ENCODE data around the gene NKD1. TPM values are rescaled to one million over a fixed set of nuclear protein-coding genes. Genes with fewer than 3 reads are reported as not detected.

The NKD1 gene
- total and polyA plus RNA-seq, 8 donors, result 0.44 to 284 (median 2.1) TPM

- intact Hi-C loops (cut with DNase I; ENCODE audit: low total_unique reads), result no loop called here
- no peaks in the 10 kb centered on the region for H3K36me3 ChIP-seq
- no peak for DNase-seq
- TF ChIP-seq CTCF (IDR thresholded peaks at IDR 0.05), result no peak
- no peak for TF ChIP-seq POLR2AphosphoS5 (IDR thresholded peaks at IDR 0.05)
- TF ChIP-seq EP300 (IDR thresholded peaks at IDR 0.05), result no peak
- TF ChIP-seq POLR2A (IDR thresholded peaks at IDR 0.05), result no peak
- no peaks in the 10 kb centered on the region for H3K9me3 ChIP-seq
- no peaks in the 10 kb centered on the region for H3K27me3 ChIP-seq
- no peak overlapping the region for H3K4me3 ChIP-seq
- 54 to 84% (median 73%) methylated on average over 2 to 4 of the region's 4 CpGs for WGBS, 5 donors
- peak overlapping the region in 4 of 5 donors; percentile 60 to 88 (median 72) for H3K27ac ChIP-seq
- H3K4me1 ChIP-seq, result peaks cover 30 to 69% (median 45%) of the 10 kb centered on the region in 4 donors
Measured at GRCh38 chr16:50604610-50605009, 56.4 kb downstream of the NKD1 start.

- no peak overlapping the region for H3K4me3 ChIP-seq
- no peak for DNase-seq
- TF ChIP-seq POLR2AphosphoS5 (IDR thresholded peaks at IDR 0.05) (no peak), EP300 (IDR thresholded peaks at IDR 0.05) (no peak), CTCF (IDR thresholded peaks at IDR 0.05) (no peak), POLR2A (IDR thresholded peaks at IDR 0.05) (no peak)
- no peaks in the 10 kb centered on the region for H3K9me3 ChIP-seq
- peak overlapping the region in 2 of 5 donors; percentile 39 for H3K27ac ChIP-seq
- peaks cover 34 to 73% (median 47%) of the 10 kb centered on the region in 4 donors for H3K4me1 ChIP-seq
- no peaks in the 10 kb centered on the region for H3K36me3 ChIP-seq
- no peaks in the 10 kb centered on the region for H3K27me3 ChIP-seq
- WGBS, 5 donors, result 85 to 91% (median 89%) methylated on average over 18 to 19 of the region's 19 CpGs
- intact Hi-C loops (cut with DNase I; ENCODE audit: low total_unique reads), result no loop called here
Measured at GRCh38 chr16:50605733-50606430, 57.7 kb downstream of the NKD1 start.

GRCh38 chr16:50606431-50607050, 58.3 kb downstream of the NKD1 start:
- H3K4me1 ChIP-seq, result peaks cover 32 to 73% (median 48%) of the 10 kb centered on the region in 4 donors
- TF ChIP-seq EP300 (IDR thresholded peaks at IDR 0.05), result no peak
- TF ChIP-seq CTCF (IDR thresholded peaks at IDR 0.05), result no peak
- no peak for TF ChIP-seq POLR2A (IDR thresholded peaks at IDR 0.05)
- no peak for TF ChIP-seq POLR2AphosphoS5 (IDR thresholded peaks at IDR 0.05)
- H3K36me3 ChIP-seq, result no peaks in the 10 kb centered on the region
- intact Hi-C loops (cut with DNase I; ENCODE audit: low total_unique reads), result no loop called here
- no peak overlapping the region for H3K4me3 ChIP-seq
- H3K27ac ChIP-seq, result peak overlapping the region in 2 of 5 donors; percentile 39
- H3K27me3 ChIP-seq, result no peaks in the 10 kb centered on the region
- 85 to 87% (median 86%) methylated on average over 16 to 17 of the region's 17 CpGs for WGBS, 5 donors
- no peak for DNase-seq
- H3K9me3 ChIP-seq, result no peaks in the 10 kb centered on the region

GRCh38 chr16:50607051-50607431, 58.8 kb downstream of the NKD1 start:
- DNase-seq, result no peak
- no peaks in the 10 kb centered on the region for H3K9me3 ChIP-seq
- WGBS, 5 donors, result 71 to 80% (median 73%) methylated on average over 3 of the region's 3 CpGs
- H3K4me1 ChIP-seq, result peaks cover 27 to 73% (median 46%) of the 10 kb centered on the region in 4 donors
- peak overlapping the region in 1 of 5 donors; percentile 39 for H3K27ac ChIP-seq
- H3K36me3 ChIP-seq, result no peaks in the 10 kb centered on the region
- TF ChIP-seq CTCF (IDR thresholded peaks at IDR 0.05) (no peak), POLR2A (IDR thresholded peaks at IDR 0.05) (no peak), EP300 (IDR thresholded peaks at IDR 0.05) (no peak), POLR2AphosphoS5 (IDR thresholded peaks at IDR 0.05) (no peak)
- intact Hi-C loops (cut with DNase I; ENCODE audit: low total_unique reads), result no loop called here
- H3K4me3 ChIP-seq, result no peak overlapping the region
- no peaks in the 10 kb centered on the region for H3K27me3 ChIP-seq

All from stomach (tissue), 9 donors.